ENCODE measurements around the gene SPEM3. TPM values are rescaled to one million over a fixed set of nuclear protein-coding genes. Genes with fewer than 3 reads are reported as not detected.

The SPEM3 gene
- total and polyA plus RNA-seq, 2 experiments from 2014 or later, result not detected

DNA sequence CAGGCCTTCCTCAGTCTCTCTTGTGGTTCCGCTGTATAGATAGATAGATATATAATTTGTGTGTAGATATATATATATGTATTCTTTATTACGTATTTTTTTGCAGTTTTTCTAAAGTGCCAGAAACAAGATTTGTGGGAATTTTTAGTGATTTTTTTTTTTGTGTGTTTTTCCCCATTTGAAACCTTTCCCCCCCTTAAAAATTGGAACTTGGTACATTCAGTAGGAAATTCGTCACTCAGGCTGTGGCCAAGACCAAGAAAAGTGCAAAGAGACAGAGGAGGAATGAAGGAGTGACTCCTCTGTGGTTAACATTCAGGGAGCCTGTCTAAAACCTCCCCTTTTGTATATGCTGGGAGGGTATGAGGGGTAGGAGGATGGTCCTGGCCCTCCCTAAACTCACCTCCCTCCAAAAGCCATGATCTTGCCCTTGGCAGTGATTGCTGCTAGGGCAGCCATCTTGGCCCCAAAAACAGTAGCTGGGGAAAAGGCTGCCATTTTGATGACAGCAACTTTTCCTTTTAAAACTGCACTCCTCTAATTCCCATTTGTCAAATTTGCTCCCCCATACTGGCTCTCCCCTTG lies 31.4 kb downstream of the SPEM3 start:
- Histone ChIP-seq H3K36me3 (ENCODE audit: low read depth) (peaks cover 7% of the 10 kb centered on the region; the same call in 1 of the 2 replicates), H3F3A (ENCODE audit: insufficient read depth) (peaks cover 39% of the 10 kb centered on the region), H3K27ac (no peak overlapping the region), H3K79me2 (ENCODE audit: insufficient read depth) (peaks cover 14% of the 10 kb centered on the region; the same call in 1 of the 2 replicates), H3K9me3 (ENCODE audit: low read depth) (no peaks in the 10 kb centered on the region), H3K4me3 (no peak overlapping the region), H4K20me1 (ENCODE audit: insufficient read depth) (no peaks in the 10 kb centered on the region), H3K4me1 (ENCODE audit: insufficient read depth) (no peaks in the 10 kb centered on the region), H3K27me3 (replicated peaks; ENCODE audit: insufficient read depth) (no peaks in the 10 kb centered on the region), H3K9ac (no peak overlapping the region), H2AFZ (no peak overlapping the region), H3K4me2 (ENCODE audit: unreplicated experiment) (no peak overlapping the region), H3K9me2 (ENCODE audit: insufficient read depth) (no peaks in the 10 kb centered on the region)
- 68% methylated on average over 3 of the region's 3 CpGs for WGBS, 2 experiments (ENCODE audit: low coverage in 1 of 2, low lambda C conversion rate in 2 of 2, missing lambda C conversion rate in 2 of 2)
- TF ChIP-seq EZH2phosphoT487 (IDR thresholded peaks at IDR 0.05; ENCODE audit: insufficient read depth, low read depth) (no peak), EZH2 (IDR thresholded peaks at IDR 0.05; ENCODE audit: insufficient read depth, poor library complexity, severe bottlenecking) (no peak)
- peak; percentile 38 for DNase-seq
- in situ Hi-C loops (cut with MboI), result no loop called here

DNA sequence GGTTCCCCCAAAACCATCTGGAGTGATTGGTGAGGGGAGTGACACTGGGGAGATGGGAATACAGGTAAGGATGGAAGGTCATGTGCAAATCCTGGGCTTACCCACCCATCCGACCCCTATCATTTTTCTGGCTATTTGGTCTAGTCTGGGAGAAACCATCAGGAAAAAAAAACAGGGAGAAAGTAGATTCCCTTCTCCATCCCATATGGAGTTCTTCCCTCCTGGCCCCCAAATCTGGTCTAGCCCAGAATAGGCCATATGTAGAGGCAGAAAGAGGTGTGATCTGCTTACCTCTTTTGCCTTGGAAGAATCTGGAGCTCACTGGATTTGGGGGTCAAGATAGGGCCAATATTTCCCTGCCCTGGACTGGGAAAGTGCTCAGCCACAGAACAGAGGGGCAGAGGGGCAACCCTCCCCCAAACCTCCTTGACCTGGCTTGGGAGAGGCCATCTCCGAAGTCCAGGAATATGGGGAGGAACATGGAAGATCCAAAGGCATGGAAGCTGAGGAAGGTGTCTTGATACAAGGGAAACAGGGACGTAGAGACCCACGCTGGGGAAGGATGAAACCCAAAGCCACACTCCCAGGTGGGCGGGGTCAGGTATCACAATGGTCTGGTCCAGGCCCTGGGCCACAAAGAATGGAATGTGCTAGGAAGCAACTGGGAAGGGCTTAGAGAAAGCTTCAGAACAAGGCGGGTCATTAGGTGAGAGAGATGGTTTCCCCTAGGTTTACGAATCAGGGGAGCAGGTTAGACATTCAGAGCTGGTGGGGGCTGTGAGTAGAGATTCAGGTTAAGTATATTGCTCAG lies 32.4 kb downstream of the SPEM3 start:
- Histone ChIP-seq H3K9ac (no peak overlapping the region), H3K27me3 (replicated peaks; ENCODE audit: insufficient read depth) (no peaks in the 10 kb centered on the region), H3K4me3 (no peak overlapping the region), H3K9me3 (ENCODE audit: low read depth) (no peaks in the 10 kb centered on the region), H4K20me1 (ENCODE audit: insufficient read depth) (no peaks in the 10 kb centered on the region), H3K79me2 (ENCODE audit: insufficient read depth) (peaks cover 24% of the 10 kb centered on the region), H3K27ac (no peak overlapping the region), H3K4me1 (ENCODE audit: insufficient read depth) (no peaks in the 10 kb centered on the region), H3K4me2 (ENCODE audit: unreplicated experiment) (no peak overlapping the region), H3K9me2 (ENCODE audit: insufficient read depth) (no peaks in the 10 kb centered on the region), H3K36me3 (ENCODE audit: low read depth) (peaks cover 7% of the 10 kb centered on the region; the same call in 1 of the 2 replicates), H3F3A (ENCODE audit: insufficient read depth) (peaks cover 39% of the 10 kb centered on the region), H2AFZ (no peak overlapping the region)
- TF ChIP-seq EZH2 (IDR thresholded peaks at IDR 0.05; ENCODE audit: insufficient read depth, poor library complexity, severe bottlenecking) (no peak), EZH2phosphoT487 (IDR thresholded peaks at IDR 0.05; ENCODE audit: insufficient read depth, low read depth) (no peak)
- in situ Hi-C loops (cut with MboI), result no loop called here
- DNase-seq, result no peak
- 93 to 97% methylated on average over 7 of the region's 7 CpGs for WGBS, 2 experiments (ENCODE audit: low coverage in 1 of 2, low lambda C conversion rate in 2 of 2, missing lambda C conversion rate in 2 of 2)

DNA sequence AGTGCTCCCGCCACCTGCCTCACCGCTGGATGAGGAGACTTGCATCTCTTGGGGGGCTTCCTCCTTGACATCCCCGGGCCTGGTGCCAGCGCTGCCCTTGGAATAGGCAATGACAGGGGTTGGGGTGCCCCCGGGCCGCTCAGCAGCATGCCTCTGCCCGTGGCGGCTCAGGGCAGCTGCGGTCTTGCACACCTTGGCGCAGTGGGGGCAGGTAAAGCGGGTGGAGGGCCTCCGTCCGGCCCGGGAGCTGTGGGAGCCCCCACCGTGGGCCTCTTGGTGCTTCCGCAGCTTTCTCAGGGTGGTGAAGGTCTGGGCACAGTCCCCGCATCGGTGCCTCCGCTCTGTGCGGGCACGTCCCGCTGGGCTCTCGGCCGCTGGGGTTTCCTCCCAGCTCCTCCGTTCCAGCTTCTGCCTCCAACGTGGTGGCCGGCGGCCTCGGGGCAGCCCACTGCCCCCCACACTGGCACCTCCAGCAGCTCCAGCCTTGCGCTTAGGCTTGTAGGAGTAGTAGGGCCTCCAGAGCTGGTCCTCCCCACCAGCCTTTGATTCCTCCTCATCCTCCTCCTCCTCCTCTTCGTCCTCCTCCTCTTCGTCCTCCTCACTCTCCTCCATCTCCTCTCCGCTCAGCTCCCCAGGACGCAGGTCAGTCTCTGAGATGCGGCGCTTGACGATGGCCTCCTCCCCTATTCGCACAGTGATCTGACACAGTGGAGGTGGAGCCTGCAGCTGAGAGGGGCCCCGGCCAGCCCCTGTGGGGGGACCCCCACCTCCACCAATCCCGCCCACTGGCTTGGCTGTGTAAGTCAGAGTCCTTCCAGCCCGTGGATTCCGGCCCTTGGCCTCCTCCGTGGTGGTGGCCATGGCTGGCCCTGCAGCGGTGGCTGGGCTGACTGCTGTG lies 34.1 kb downstream of the SPEM3 start:
- in situ Hi-C loops (cut with MboI), result no loop called here
- TF ChIP-seq EZH2 (IDR thresholded peaks at IDR 0.05; ENCODE audit: insufficient read depth, poor library complexity, severe bottlenecking), result no peak
- no peak for TF ChIP-seq EZH2phosphoT487 (IDR thresholded peaks at IDR 0.05; ENCODE audit: insufficient read depth, low read depth)

DNA sequence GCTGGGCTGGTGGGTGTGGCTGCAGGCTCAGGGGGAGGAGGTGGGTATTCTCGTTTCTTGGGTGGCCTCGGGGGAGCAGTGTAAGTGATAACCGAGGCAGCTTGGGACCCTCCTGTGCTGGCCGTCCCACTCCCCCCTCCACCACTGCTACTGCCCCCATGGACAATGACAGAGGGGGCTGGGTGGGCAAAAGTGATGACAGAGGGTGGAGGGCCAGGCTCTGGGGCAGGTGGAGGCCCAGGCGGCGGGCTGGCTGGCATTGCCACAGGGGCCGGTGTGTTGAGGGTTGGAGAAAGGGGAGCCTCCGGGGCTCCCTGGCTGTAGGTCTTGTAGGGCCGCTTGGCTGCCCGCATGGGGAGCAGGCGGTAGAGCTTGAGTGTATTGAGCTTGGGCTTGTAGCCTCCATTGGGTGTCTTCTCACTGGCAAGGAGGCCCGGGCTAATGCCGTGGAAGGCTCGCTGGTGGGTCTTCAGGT lies 34.8 kb downstream of the SPEM3 start:
- no peaks in the 10 kb centered on the region for H3K9me3 ChIP-seq (ENCODE audit: low read depth)
- no peak for TF ChIP-seq EZH2 (IDR thresholded peaks at IDR 0.05; ENCODE audit: insufficient read depth, poor library complexity, severe bottlenecking)
- TF ChIP-seq EZH2phosphoT487 (IDR thresholded peaks at IDR 0.05; ENCODE audit: insufficient read depth, low read depth), result no peak
- peaks cover 22% of the 10 kb centered on the region for H3F3A ChIP-seq (ENCODE audit: insufficient read depth)
- in situ Hi-C loops (cut with MboI), result no loop called here
- H3K36me3 ChIP-seq (ENCODE audit: low read depth), result peaks cover 7% of the 10 kb centered on the region; the same call in 1 of the 2 replicates
- H3K4me2 ChIP-seq (ENCODE audit: unreplicated experiment), result no peak overlapping the region
- no peak overlapping the region for H3K4me3 ChIP-seq
- H3K27ac ChIP-seq, result no peak overlapping the region
- DNase-seq, result no peak
- WGBS, 2 experiments (ENCODE audit: low coverage in 1 of 2, low lambda C conversion rate in 2 of 2, missing lambda C conversion rate in 2 of 2), result 86 to 97% methylated on average over 12 to 14 of the region's 14 CpGs
- no peaks in the 10 kb centered on the region for H4K20me1 ChIP-seq (ENCODE audit: insufficient read depth)
- no peak overlapping the region for H2AFZ ChIP-seq
- H3K27me3 ChIP-seq (replicated peaks; ENCODE audit: insufficient read depth), result no peaks in the 10 kb centered on the region
- H3K4me1 ChIP-seq (ENCODE audit: insufficient read depth), result 0 out of 2 replicates have a peak, but pooled peaks cover 2% of the 10 kb centered on the region
- no peak overlapping the region for H3K9ac ChIP-seq
- H3K79me2 ChIP-seq (ENCODE audit: insufficient read depth), result peaks cover 47% of the 10 kb centered on the region
- H3K9me2 ChIP-seq (ENCODE audit: insufficient read depth), result no peaks in the 10 kb centered on the region

More for the DNA sequence above, 34.1 kb downstream of the SPEM3 start:
- 0 out of 2 replicates have a peak, but pooled peaks cover 2% of the 10 kb centered on the region for H3K4me1 ChIP-seq (ENCODE audit: insufficient read depth)
- H3K9me2 ChIP-seq (ENCODE audit: insufficient read depth), result no peaks in the 10 kb centered on the region
- H3K4me3 ChIP-seq, result no peak overlapping the region
- H3F3A ChIP-seq (ENCODE audit: insufficient read depth), result peaks cover 26% of the 10 kb centered on the region
- H3K27ac ChIP-seq, result no peak overlapping the region
- no peaks in the 10 kb centered on the region for H4K20me1 ChIP-seq (ENCODE audit: insufficient read depth)
- no peak overlapping the region for H2AFZ ChIP-seq
- H3K36me3 ChIP-seq (ENCODE audit: low read depth), result peaks cover 7% of the 10 kb centered on the region; the same call in 1 of the 2 replicates
- DNase-seq, result no peak
- H3K27me3 ChIP-seq (replicated peaks; ENCODE audit: insufficient read depth), result no peaks in the 10 kb centered on the region
- no peak overlapping the region for H3K9ac ChIP-seq
- H3K79me2 ChIP-seq (ENCODE audit: insufficient read depth), result peaks cover 40% of the 10 kb centered on the region
- whole genome bisulfite sequencing, 2 experiments (ENCODE audit: low coverage in 1 of 2, low lambda C conversion rate in 2 of 2, missing lambda C conversion rate in 2 of 2), result 93% methylated on average over 34 to 44 of the region's 44 CpGs
- no peak overlapping the region for H3K4me2 ChIP-seq (ENCODE audit: unreplicated experiment)
- no peaks in the 10 kb centered on the region for H3K9me3 ChIP-seq (ENCODE audit: low read depth)
